ENCODE results near the gene FGF4.

Gene FGF4

GRCh38 chr11:69807106-69807815, 32.1 kb upstream of the FGF4 start:
- no peak for DNase-seq (ENCODE audit: low read depth)

GRCh38 chr11:69804769-69805508, 29.8 kb upstream of the FGF4 start:
- DNase-seq (ENCODE audit: low read depth): no peak

- no peak for DNase-seq (ENCODE audit: low read depth)
Observed at GRCh38 chr11:69803604-69804218, 28.6 kb upstream of the FGF4 start.

- no peak for DNase-seq (ENCODE audit: low read depth)
Observed at GRCh38 chr11:69803022-69803421, 27.9 kb upstream of the FGF4 start.

GRCh38 chr11:69802590-69802989, 27.4 kb upstream of the FGF4 start:
- no peak for DNase-seq (ENCODE audit: low read depth)

GRCh38 chr11:69801513-69802335, 26.6 kb upstream of the FGF4 start:
- no peak for DNase-seq (ENCODE audit: low read depth)

- no peak for DNase-seq (ENCODE audit: low read depth)
Observed at GRCh38 chr11:69800278-69800677, 25.1 kb upstream of the FGF4 start.

GRCh38 chr11:69799582-69799981, 24.4 kb upstream of the FGF4 start:
- DNase-seq (ENCODE audit: low read depth): no peak

GRCh38 chr11:69799097-69799496, 24.0 kb upstream of the FGF4 start:
- no peak for DNase-seq (ENCODE audit: low read depth)

GRCh38 chr11:69797737-69798528, 22.8 kb upstream of the FGF4 start:
- no peak for DNase-seq (ENCODE audit: low read depth)

GRCh38 chr11:69797156-69797555, 22.0 kb upstream of the FGF4 start:
- DNase-seq (ENCODE audit: low read depth): no peak

GRCh38 chr11:69796063-69796462, 20.9 kb upstream of the FGF4 start:
- no peak for DNase-seq (ENCODE audit: low read depth)

- peak; percentile 60 for DNase-seq (ENCODE audit: low read depth)
Observed at GRCh38 chr11:69791276-69792180, 16.4 kb upstream of the FGF4 start.

- DNase-seq (ENCODE audit: low read depth): no peak
Observed at GRCh38 chr11:69788956-69789355, 13.8 kb upstream of the FGF4 start.

GRCh38 chr11:69787906-69788305, 12.8 kb upstream of the FGF4 start:
- DNase-seq (ENCODE audit: low read depth): no peak

GRCh38 chr11:69787457-69787856, 12.3 kb upstream of the FGF4 start:
- no peak for DNase-seq (ENCODE audit: low read depth)

- DNase-seq (ENCODE audit: low read depth): no peak
Observed at GRCh38 chr11:69781241-69781640, 6.1 kb upstream of the FGF4 start.

- no peak for DNase-seq (ENCODE audit: low read depth)
Observed at GRCh38 chr11:69778373-69778772, 3.2 kb upstream of the FGF4 start.

- no peak for DNase-seq (ENCODE audit: low read depth)
Observed at GRCh38 chr11:69774354-69775162, 583 bp downstream of the FGF4 start.

Data from GM04504 (cell line).